ENCODE measurements around the gene SPECC1L.

Gene SPECC1L

GRCh38 chr22:24416611-24417010 lies 146.0 kb downstream of the SPECC1L start:
- H3K9ac ChIP-seq (ENCODE audit: low read length), result no peak overlapping the region
- peaks cover 40% of the 10 kb centered on the region for H3K36me3 ChIP-seq (ENCODE audit: control insufficient read depth, insufficient read depth, low read length)
- H3K4me1 ChIP-seq (ENCODE audit: control insufficient read depth, insufficient read depth, low read length), result peaks cover 22% of the 10 kb centered on the region

GRCh38 chr22:24417200-24417599 lies 146.6 kb downstream of the SPECC1L start:
- H3K4me3 ChIP-seq (ENCODE audit: low read depth, low read length), result no peak overlapping the region
- H3K4me1 ChIP-seq (ENCODE audit: control insufficient read depth, insufficient read depth, low read length), result peaks cover 22% of the 10 kb centered on the region
- no peaks in the 10 kb centered on the region for H3K27me3 ChIP-seq (ENCODE audit: control insufficient read depth, insufficient read depth, low read length)
- H3K9ac ChIP-seq (ENCODE audit: low read length), result no peak overlapping the region
- no peaks in the 10 kb centered on the region for H3K9me3 ChIP-seq (ENCODE audit: control insufficient read depth, insufficient read depth, low read depth, low read length)
- H3K36me3 ChIP-seq (ENCODE audit: control insufficient read depth, insufficient read depth, low read length), result peaks cover 36% of the 10 kb centered on the region
- H3K27ac ChIP-seq (ENCODE audit: low read depth, low read length), result no peak overlapping the region

More at GRCh38 chr22:24416611-24417010, 146.0 kb downstream of the SPECC1L start:
- no peak overlapping the region for H3K4me3 ChIP-seq (ENCODE audit: low read depth, low read length)
- no peaks in the 10 kb centered on the region for H3K27me3 ChIP-seq (ENCODE audit: control insufficient read depth, insufficient read depth, low read length)
- H3K9me3 ChIP-seq (ENCODE audit: control insufficient read depth, insufficient read depth, low read depth, low read length), result no peaks in the 10 kb centered on the region
- no peak overlapping the region for H3K27ac ChIP-seq (ENCODE audit: low read depth, low read length)

- H3K4me1 ChIP-seq (ENCODE audit: control insufficient read depth, insufficient read depth, low read length), result peaks cover 22% of the 10 kb centered on the region
- no peak overlapping the region for H3K4me3 ChIP-seq (ENCODE audit: low read depth, low read length)
- no peak overlapping the region for H3K9ac ChIP-seq (ENCODE audit: low read length)
- H3K27me3 ChIP-seq (ENCODE audit: control insufficient read depth, insufficient read depth, low read length), result no peaks in the 10 kb centered on the region
- no peak overlapping the region for H3K27ac ChIP-seq (ENCODE audit: low read depth, low read length)
- H3K36me3 ChIP-seq (ENCODE audit: control insufficient read depth, insufficient read depth, low read length), result peaks cover 32% of the 10 kb centered on the region
- H3K9me3 ChIP-seq (ENCODE audit: control insufficient read depth, insufficient read depth, low read depth, low read length), result no peaks in the 10 kb centered on the region
Measured at GRCh38 chr22:24417901-24418641, 147.4 kb downstream of the SPECC1L start.

GRCh38 chr22:24418786-24419474 lies 148.3 kb downstream of the SPECC1L start:
- no peak overlapping the region for H3K4me3 ChIP-seq (ENCODE audit: low read depth, low read length)
- H3K27me3 ChIP-seq (ENCODE audit: control insufficient read depth, insufficient read depth, low read length), result peaks cover 2% of the 10 kb centered on the region
- H3K9ac ChIP-seq (ENCODE audit: low read length), result no peak overlapping the region
- H3K27ac ChIP-seq (ENCODE audit: low read depth, low read length), result no peak overlapping the region
- no peaks in the 10 kb centered on the region for H3K9me3 ChIP-seq (ENCODE audit: control insufficient read depth, insufficient read depth, low read depth, low read length)
- H3K36me3 ChIP-seq (ENCODE audit: control insufficient read depth, insufficient read depth, low read length), result peaks cover 32% of the 10 kb centered on the region
- H3K4me1 ChIP-seq (ENCODE audit: control insufficient read depth, insufficient read depth, low read length), result peaks cover 22% of the 10 kb centered on the region

- Histone ChIP-seq H3K4me3 (ENCODE audit: low read depth, low read length) (no peak overlapping the region), H3K27ac (ENCODE audit: low read depth, low read length) (no peak overlapping the region), H3K9ac (ENCODE audit: low read length) (no peak overlapping the region), H3K27me3 (ENCODE audit: control insufficient read depth, insufficient read depth, low read length) (peaks cover 8% of the 10 kb centered on the region), H3K4me1 (ENCODE audit: control insufficient read depth, insufficient read depth, low read length) (peaks cover 22% of the 10 kb centered on the region), H3K9me3 (ENCODE audit: control insufficient read depth, insufficient read depth, low read depth, low read length) (no peaks in the 10 kb centered on the region), H3K36me3 (ENCODE audit: control insufficient read depth, insufficient read depth, low read length) (peaks cover 26% of the 10 kb centered on the region)
Measured at GRCh38 chr22:24419475-24419850, 148.8 kb downstream of the SPECC1L start.

- H3K4me1 ChIP-seq (ENCODE audit: control insufficient read depth, insufficient read depth, low read length), result peaks cover 26% of the 10 kb centered on the region
- peaks cover 18% of the 10 kb centered on the region for H3K36me3 ChIP-seq (ENCODE audit: control insufficient read depth, insufficient read depth, low read length)
- H3K4me3 ChIP-seq (ENCODE audit: low read depth, low read length), result no peak overlapping the region
- no peak overlapping the region for H3K9ac ChIP-seq (ENCODE audit: low read length)
- H3K27me3 ChIP-seq (ENCODE audit: control insufficient read depth, insufficient read depth, low read length), result peaks cover 15% of the 10 kb centered on the region
- no peaks in the 10 kb centered on the region for H3K9me3 ChIP-seq (ENCODE audit: control insufficient read depth, insufficient read depth, low read depth, low read length)
- H3K27ac ChIP-seq (ENCODE audit: low read depth, low read length), result no peak overlapping the region
Measured at GRCh38 chr22:24420072-24420976, 149.7 kb downstream of the SPECC1L start.

- peaks cover 26% of the 10 kb centered on the region for H3K4me1 ChIP-seq (ENCODE audit: control insufficient read depth, insufficient read depth, low read length)
- H3K27ac ChIP-seq (ENCODE audit: low read depth, low read length), result no peak overlapping the region
- no peak overlapping the region for H3K9ac ChIP-seq (ENCODE audit: low read length)
- H3K36me3 ChIP-seq (ENCODE audit: control insufficient read depth, insufficient read depth, low read length), result peaks cover 11% of the 10 kb centered on the region
- H3K9me3 ChIP-seq (ENCODE audit: control insufficient read depth, insufficient read depth, low read depth, low read length), result no peaks in the 10 kb centered on the region
- no peak overlapping the region for H3K4me3 ChIP-seq (ENCODE audit: low read depth, low read length)
- peaks cover 22% of the 10 kb centered on the region for H3K27me3 ChIP-seq (ENCODE audit: control insufficient read depth, insufficient read depth, low read length)
Measured at GRCh38 chr22:24420977-24421343, 150.3 kb downstream of the SPECC1L start.

- peaks cover 26% of the 10 kb centered on the region for H3K4me1 ChIP-seq (ENCODE audit: control insufficient read depth, insufficient read depth, low read length)
- H3K27ac ChIP-seq (ENCODE audit: low read depth, low read length), result no peak overlapping the region
- peaks cover 27% of the 10 kb centered on the region for H3K27me3 ChIP-seq (ENCODE audit: control insufficient read depth, insufficient read depth, low read length)
- peaks cover 7% of the 10 kb centered on the region for H3K36me3 ChIP-seq (ENCODE audit: control insufficient read depth, insufficient read depth, low read length)
- no peaks in the 10 kb centered on the region for H3K9me3 ChIP-seq (ENCODE audit: control insufficient read depth, insufficient read depth, low read depth, low read length)
- no peak overlapping the region for H3K4me3 ChIP-seq (ENCODE audit: low read depth, low read length)
- H3K9ac ChIP-seq (ENCODE audit: low read length), result no peak overlapping the region
Measured at GRCh38 chr22:24421428-24421931, 150.8 kb downstream of the SPECC1L start.

- peaks cover 26% of the 10 kb centered on the region for H3K4me1 ChIP-seq (ENCODE audit: control insufficient read depth, insufficient read depth, low read length)
- H3K27ac ChIP-seq (ENCODE audit: low read depth, low read length), result no peak overlapping the region
- no peak overlapping the region for H3K9ac ChIP-seq (ENCODE audit: low read length)
- H3K27me3 ChIP-seq (ENCODE audit: control insufficient read depth, insufficient read depth, low read length), result peaks cover 33% of the 10 kb centered on the region
- peaks cover 7% of the 10 kb centered on the region for H3K36me3 ChIP-seq (ENCODE audit: control insufficient read depth, insufficient read depth, low read length)
- no peaks in the 10 kb centered on the region for H3K9me3 ChIP-seq (ENCODE audit: control insufficient read depth, insufficient read depth, low read depth, low read length)
- H3K4me3 ChIP-seq (ENCODE audit: low read depth, low read length), result no peak overlapping the region
Measured at GRCh38 chr22:24422102-24422665, 151.6 kb downstream of the SPECC1L start.

- H3K27ac ChIP-seq (ENCODE audit: low read depth, low read length), result no peak overlapping the region
- no peaks in the 10 kb centered on the region for H3K9me3 ChIP-seq (ENCODE audit: control insufficient read depth, insufficient read depth, low read depth, low read length)
- peaks cover 33% of the 10 kb centered on the region for H3K27me3 ChIP-seq (ENCODE audit: control insufficient read depth, insufficient read depth, low read length)
- no peaks in the 10 kb centered on the region for H3K36me3 ChIP-seq (ENCODE audit: control insufficient read depth, insufficient read depth, low read length)
- no peak overlapping the region for H3K9ac ChIP-seq (ENCODE audit: low read length)
- H3K4me3 ChIP-seq (ENCODE audit: low read depth, low read length), result peak overlapping the region; percentile 68
- H3K4me1 ChIP-seq (ENCODE audit: control insufficient read depth, insufficient read depth, low read length), result peaks cover 20% of the 10 kb centered on the region
Measured at GRCh38 chr22:24423519-24424000, 152.9 kb downstream of the SPECC1L start.

Data from HUES6 (cell line).